Activated CD4-positive, alpha-beta T cell treated with anti-CD3 and anti-CD28 coated beads, Interleukin-2, amount 10 ng/mL, durations not matched to agents 24 days and 14 days (primary cell): Measurements from ENCODE around the gene IL1A. TPM values are rescaled to one million over a fixed set of nuclear protein-coding genes. Genes with fewer than 3 reads are reported as not detected.
"Not testable (repeated sequence)": the region's sequence is repeated elsewhere in the genome, so short reads cannot be mapped to it uniquely, and the experiment has no call there.

Source experiments
- DNase-seq: peaks from one replicate; pipeline ENCODE4 v3.0.0; 2022
- H3K27ac Mint-ChIP-seq: one replicate; pipeline ENCODE4 v1.8.0; 2022; ENCODE audit warnings: mild to moderate bottlenecking, mixed read lengths
- H3K27me3 Mint-ChIP-seq: one replicate; pipeline ENCODE4 v1.8.0; 2022; ENCODE audit warnings: mixed read lengths
- H3K36me3 Mint-ChIP-seq: one replicate; pipeline ENCODE4 v1.8.0; 2022; ENCODE audit warnings: low read depth, mild to moderate bottlenecking, mixed read lengths
- H3K4me1 Mint-ChIP-seq: one replicate; pipeline ENCODE4 v1.8.0; 2021; ENCODE audit warnings: mixed read lengths
- H3K4me3 Mint-ChIP-seq: one replicate; pipeline ENCODE4 v1.8.0; 2022; ENCODE audit warnings: mild to moderate bottlenecking, moderate library complexity, mixed read lengths
- H3K9me3 Mint-ChIP-seq: one replicate; pipeline ENCODE4 v1.8.0; 2021; ENCODE audit warnings: mixed read lengths
- intact Hi-C: fragments of 100-400 bp; cut with micrococcal nuclease; formaldehyde crosslinking; loops from one replicate; pipeline ENCODE4 v1.15.1; 2023
- total RNA-seq: library from RNA; stranded (reverse); gene quantifications from 2 replicates; pipeline ENCODE4 v1.2.3, GENCODE V29; 2022

Gene IL1A, protein sequence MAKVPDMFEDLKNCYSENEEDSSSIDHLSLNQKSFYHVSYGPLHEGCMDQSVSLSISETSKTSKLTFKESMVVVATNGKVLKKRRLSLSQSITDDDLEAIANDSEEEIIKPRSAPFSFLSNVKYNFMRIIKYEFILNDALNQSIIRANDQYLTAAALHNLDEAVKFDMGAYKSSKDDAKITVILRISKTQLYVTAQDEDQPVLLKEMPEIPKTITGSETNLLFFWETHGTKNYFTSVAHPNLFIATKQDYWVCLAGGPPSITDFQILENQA
- 9.4 and 10.2 TPM in 2 replicates for total RNA-seq

GRCh38 chr2:112784199-112785189, at the start of gene IL1A:
Gene IL1A (minus strand): TSS chr2:112784493. CDS start chr2:112783770, 723 bp downstream.
- intact Hi-C loops = loop anchor here (5.0 kb wide), 1 partner anchor 38 kb away; no protein-coding TSS in a partner anchor
- peaks cover 4% of the 10 kb centered on the region for H3K36me3 Mint-ChIP-seq
- peaks cover 3% of the 10 kb centered on the region for H3K9me3 Mint-ChIP-seq
- H3K27me3 Mint-ChIP-seq = peaks cover 10% of the 10 kb centered on the region
- peak within 1 kb of the TSS; percentile 51 for H3K27ac Mint-ChIP-seq
- peaks cover 10% of the 10 kb centered on the region for H3K4me1 Mint-ChIP-seq
- H3K4me3 Mint-ChIP-seq = peak within 1 kb of the TSS; percentile 57
- DNase-seq = no peak

GRCh38 chr2:112833976-112834375, 49.7 kb upstream of the IL1A start:
- H3K4me3 Mint-ChIP-seq = no peak overlapping the region
- H3K36me3 Mint-ChIP-seq = no peaks in the 10 kb centered on the region
- intact Hi-C loops = no loop called here
- no peak for DNase-seq
- H3K4me1 Mint-ChIP-seq = peaks cover 4% of the 10 kb centered on the region
- H3K27me3 Mint-ChIP-seq = peaks cover 28% of the 10 kb centered on the region
- H3K27ac Mint-ChIP-seq = no peak overlapping the region
- H3K9me3 Mint-ChIP-seq = peaks cover 4% of the 10 kb centered on the region

DNA sequence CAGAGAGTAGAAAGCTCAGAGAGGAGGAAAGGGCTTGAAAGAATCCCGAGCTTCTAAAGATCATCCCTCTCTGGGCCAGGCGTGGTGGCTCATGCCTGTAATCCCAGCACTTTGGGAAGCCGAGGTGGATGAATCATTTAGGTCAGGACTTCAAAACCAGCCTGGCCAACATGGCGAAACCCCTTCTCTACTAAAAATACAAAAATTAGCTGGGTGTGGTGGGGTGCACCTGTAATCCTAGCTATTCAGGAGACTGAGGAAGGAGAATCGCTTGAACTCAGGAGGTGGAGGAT, 49.3 kb upstream of the IL1A start:
- H3K9me3 Mint-ChIP-seq, DNase-seq, H3K27ac Mint-ChIP-seq, H3K4me3 Mint-ChIP-seq, intact Hi-C loops, H3K36me3 Mint-ChIP-seq, H3K4me1 Mint-ChIP-seq: not testable (repeated sequence)
- H3K27me3 Mint-ChIP-seq = peaks cover 24% of the 10 kb centered on the region

- no peaks in the 10 kb centered on the region for H3K36me3 Mint-ChIP-seq
- intact Hi-C loops = no loop called here
- H3K4me1 Mint-ChIP-seq = peaks cover 4% of the 10 kb centered on the region
- peaks cover 4% of the 10 kb centered on the region for H3K9me3 Mint-ChIP-seq
- DNase-seq = no peak
- peaks cover 22% of the 10 kb centered on the region for H3K27me3 Mint-ChIP-seq
- no peak overlapping the region for H3K4me3 Mint-ChIP-seq
- H3K27ac Mint-ChIP-seq = no peak overlapping the region
These were observed 48.7 kb upstream of the IL1A start for GRCh38 chr2:112832841-112833638.

- H3K4me1 Mint-ChIP-seq = peaks cover 4% of the 10 kb centered on the region
- H3K27me3 Mint-ChIP-seq = peaks cover 20% of the 10 kb centered on the region
- no peaks in the 10 kb centered on the region for H3K36me3 Mint-ChIP-seq
- H3K4me3 Mint-ChIP-seq = no peak overlapping the region
- peaks cover 4% of the 10 kb centered on the region for H3K9me3 Mint-ChIP-seq
- intact Hi-C loops = no loop called here
- no peak for DNase-seq
- H3K27ac Mint-ChIP-seq = no peak overlapping the region
These were observed 47.9 kb upstream of the IL1A start for GRCh38 chr2:112831946-112832840.

GRCh38 chr2:112831513-112831845, 47.2 kb upstream of the IL1A start:
- Mint-ChIP-seq H3K27me3 (peaks cover 17% of the 10 kb centered on the region), H3K4me1 (peaks cover 4% of the 10 kb centered on the region), H3K9me3 (peaks cover 4% of the 10 kb centered on the region), H3K36me3 (no peaks in the 10 kb centered on the region), H3K27ac (no peak overlapping the region), H3K4me3 (no peak overlapping the region)
- no peak for DNase-seq
- intact Hi-C loops = no loop called here

- intact Hi-C loops = no loop called here
- Mint-ChIP-seq H3K27ac (no peak overlapping the region), H3K9me3 (peaks cover 4% of the 10 kb centered on the region), H3K4me3 (no peak overlapping the region), H3K4me1 (peaks cover 4% of the 10 kb centered on the region), H3K27me3 (peaks cover 14% of the 10 kb centered on the region), H3K36me3 (no peaks in the 10 kb centered on the region)
- no peak for DNase-seq
These were observed 46.6 kb upstream of the IL1A start for GRCh38 chr2:112830682-112831512.

GRCh38 chr2:112829961-112830681, 45.8 kb upstream of the IL1A start:
- H3K4me3 Mint-ChIP-seq = no peak overlapping the region
- no peak for DNase-seq
- peaks cover 13% of the 10 kb centered on the region for H3K27me3 Mint-ChIP-seq
- no peak overlapping the region for H3K27ac Mint-ChIP-seq
- intact Hi-C loops = no loop called here
- H3K36me3 Mint-ChIP-seq = no peaks in the 10 kb centered on the region
- peaks cover 4% of the 10 kb centered on the region for H3K9me3 Mint-ChIP-seq
- peaks cover 4% of the 10 kb centered on the region for H3K4me1 Mint-ChIP-seq

DNA sequence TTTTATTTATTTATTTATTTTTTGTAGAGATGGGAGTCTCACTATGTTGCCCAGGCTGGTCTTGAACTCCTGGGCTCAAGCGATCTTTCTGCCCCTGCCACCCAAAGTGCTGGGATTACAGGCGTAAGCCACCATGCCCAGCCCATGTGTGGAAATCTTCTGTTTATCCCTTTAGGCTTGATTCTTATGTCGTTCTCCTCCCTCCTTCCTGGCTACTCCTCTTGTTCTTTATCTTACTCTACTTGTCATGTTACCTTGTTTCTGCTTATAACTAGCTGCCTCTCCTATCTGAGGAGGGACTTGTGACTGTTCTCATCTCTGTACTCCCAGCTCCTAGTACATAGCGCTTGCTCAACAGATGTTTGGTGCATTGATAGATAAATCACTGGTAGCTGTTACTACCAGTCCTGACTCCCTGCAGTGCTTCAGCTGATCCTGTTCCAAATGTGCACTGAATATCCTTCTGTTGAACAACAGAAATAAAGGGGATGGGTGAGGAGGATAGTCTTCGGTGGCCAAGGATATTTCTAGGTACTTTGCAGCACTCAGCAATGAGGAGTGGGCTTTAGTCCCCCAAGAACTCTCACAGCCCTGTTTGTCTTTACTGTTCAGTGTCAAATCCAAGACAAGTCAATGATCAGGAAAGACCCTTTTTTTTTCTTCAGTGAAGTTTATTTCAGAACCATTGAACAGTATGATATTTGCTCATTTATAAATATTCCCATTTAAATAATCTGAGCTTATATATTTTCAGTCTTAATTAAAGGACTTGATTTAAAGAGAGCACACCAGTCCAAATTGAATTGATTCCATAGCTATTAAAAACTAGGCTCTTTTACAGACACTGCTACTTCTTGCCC, 45.0 kb upstream of the IL1A start:
- H3K36me3 Mint-ChIP-seq = no peaks in the 10 kb centered on the region
- no peak overlapping the region for H3K4me3 Mint-ChIP-seq
- peaks cover 4% of the 10 kb centered on the region for H3K9me3 Mint-ChIP-seq
- intact Hi-C loops = no loop called here
- no peak for DNase-seq
- H3K27me3 Mint-ChIP-seq = peaks cover 11% of the 10 kb centered on the region
- no peak overlapping the region for H3K27ac Mint-ChIP-seq
- H3K4me1 Mint-ChIP-seq = peaks cover 8% of the 10 kb centered on the region

- no peak overlapping the region for H3K4me3 Mint-ChIP-seq
These were observed 44.0 kb upstream of the IL1A start for GRCh38 chr2:112828251-112828691.

GRCh38 chr2:112827604-112828185, 43.4 kb upstream of the IL1A start:
- no peak overlapping the region for H3K4me3 Mint-ChIP-seq
- intact Hi-C loops = no loop called here
- no peaks in the 10 kb centered on the region for H3K36me3 Mint-ChIP-seq
- peaks cover 8% of the 10 kb centered on the region for H3K27me3 Mint-ChIP-seq
- peaks cover 12% of the 10 kb centered on the region for H3K4me1 Mint-ChIP-seq
- DNase-seq = no peak
- H3K27ac Mint-ChIP-seq = no peak overlapping the region
- peaks cover 4% of the 10 kb centered on the region for H3K9me3 Mint-ChIP-seq

More at GRCh38 chr2:112828251-112828691, 44.0 kb upstream of the IL1A start:
- H3K27me3 Mint-ChIP-seq = peaks cover 10% of the 10 kb centered on the region
- DNase-seq = no peak
- no peak overlapping the region for H3K27ac Mint-ChIP-seq
- intact Hi-C loops = no loop called here
- H3K4me1 Mint-ChIP-seq = peaks cover 10% of the 10 kb centered on the region
- no peaks in the 10 kb centered on the region for H3K36me3 Mint-ChIP-seq
- H3K9me3 Mint-ChIP-seq = peaks cover 4% of the 10 kb centered on the region
